Measurements from ENCODE around the gene NBEAL2.

DNA sequence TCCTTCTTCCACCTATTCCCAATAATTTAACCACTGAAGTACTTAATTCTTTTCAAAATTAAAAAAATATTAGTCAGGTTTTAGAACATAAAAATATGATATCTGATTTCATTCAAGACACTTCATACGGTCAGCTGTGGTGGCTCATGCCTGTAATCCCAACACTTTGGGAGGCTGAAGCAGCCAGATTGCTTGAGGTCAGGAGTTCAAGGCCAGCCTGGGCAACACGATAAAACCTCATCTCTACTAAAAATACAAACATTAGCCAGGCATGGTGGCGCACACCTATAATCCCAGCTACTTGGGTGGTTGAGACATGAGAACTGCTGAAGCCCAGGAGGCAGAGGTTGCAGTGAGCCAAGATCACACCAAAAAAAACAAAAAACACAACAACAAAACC is 56.7 kb downstream of the NBEAL2 start:
- no peak for TF ChIP-seq ZNF777 (tag by site-specific recombination; IDR thresholded peaks at IDR 0.05; ENCODE audit: borderline replicate concordance)
- TF ChIP-seq, protein P1, sequence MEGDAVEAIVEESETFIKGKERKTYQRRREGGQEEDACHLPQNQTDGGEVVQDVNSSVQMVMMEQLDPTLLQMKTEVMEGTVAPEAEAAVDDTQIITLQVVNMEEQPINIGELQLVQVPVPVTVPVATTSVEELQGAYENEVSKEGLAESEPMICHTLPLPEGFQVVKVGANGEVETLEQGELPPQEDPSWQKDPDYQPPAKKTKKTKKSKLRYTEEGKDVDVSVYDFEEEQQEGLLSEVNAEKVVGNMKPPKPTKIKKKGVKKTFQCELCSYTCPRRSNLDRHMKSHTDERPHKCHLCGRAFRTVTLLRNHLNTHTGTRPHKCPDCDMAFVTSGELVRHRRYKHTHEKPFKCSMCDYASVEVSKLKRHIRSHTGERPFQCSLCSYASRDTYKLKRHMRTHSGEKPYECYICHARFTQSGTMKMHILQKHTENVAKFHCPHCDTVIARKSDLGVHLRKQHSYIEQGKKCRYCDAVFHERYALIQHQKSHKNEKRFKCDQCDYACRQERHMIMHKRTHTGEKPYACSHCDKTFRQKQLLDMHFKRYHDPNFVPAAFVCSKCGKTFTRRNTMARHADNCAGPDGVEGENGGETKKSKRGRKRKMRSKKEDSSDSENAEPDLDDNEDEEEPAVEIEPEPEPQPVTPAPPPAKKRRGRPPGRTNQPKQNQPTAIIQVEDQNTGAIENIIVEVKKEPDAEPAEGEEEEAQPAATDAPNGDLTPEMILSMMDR (tag by site-specific recombination; IDR thresholded peaks at IDR 0.05): no peak

All from HEK293 (cell line).